CD4-positive, alpha-beta T cell treated with Interleukin-15 for 1 hour (primary cell): ENCODE data around the gene PRLHR.

Source experiments
- DNase-seq: peaks from one replicate; pipeline ENCODE4 v3.0.0-alpha.2; 2020

The PRLHR gene

DNA sequence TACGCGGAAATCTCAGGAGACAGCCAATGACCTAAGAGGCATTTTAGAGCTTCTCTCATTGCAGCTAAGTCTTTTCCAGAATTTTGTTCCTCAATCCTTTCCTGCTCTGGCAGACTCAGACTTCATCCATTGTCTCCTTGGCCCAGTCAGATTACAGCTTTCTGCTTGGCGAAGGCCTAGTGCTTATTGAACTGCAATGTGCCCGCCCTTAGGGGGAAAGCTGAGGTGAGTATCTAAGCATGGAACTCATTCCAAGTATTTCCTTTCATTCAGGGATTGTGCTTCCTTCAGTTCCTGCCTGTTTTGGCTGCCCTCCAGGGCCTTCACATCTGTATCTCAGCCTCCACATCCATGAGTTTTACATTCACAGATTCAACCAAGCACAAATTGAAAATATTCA lies 37.5 kb downstream of the PRLHR start:
- DNase-seq, result no peak

DNA sequence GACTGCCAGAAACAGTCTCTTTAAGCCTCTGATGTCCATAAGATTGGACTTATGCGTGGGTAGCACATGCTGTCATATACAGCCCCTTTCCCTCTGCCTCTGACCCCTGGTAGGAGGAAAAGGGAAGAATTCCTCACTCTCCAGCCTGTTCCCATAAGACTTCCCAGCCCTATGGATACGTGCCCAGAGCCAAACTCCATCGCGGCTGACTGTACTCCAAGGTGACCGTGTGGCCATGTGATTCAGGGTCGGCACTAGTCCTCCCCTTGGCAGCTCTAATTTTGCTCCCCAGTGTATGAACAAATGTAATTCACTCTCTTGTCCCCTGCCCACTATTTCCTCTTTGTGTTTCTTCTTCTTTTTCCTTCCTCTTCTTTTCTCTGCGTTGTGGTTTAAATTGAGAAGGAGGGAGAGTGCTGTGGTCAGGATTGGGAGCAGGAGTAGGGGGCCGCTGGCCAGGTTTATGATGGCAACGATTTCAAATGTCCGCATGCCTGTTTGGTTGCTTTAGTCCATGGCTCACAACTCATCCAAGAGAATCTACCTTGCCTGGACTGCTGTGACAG lies 43.8 kb downstream of the PRLHR start:
- no peak for DNase-seq

- no peak for DNase-seq
Observed at GRCh38 chr10:118547282-118547681, 48.2 kb downstream of the PRLHR start.

DNA sequence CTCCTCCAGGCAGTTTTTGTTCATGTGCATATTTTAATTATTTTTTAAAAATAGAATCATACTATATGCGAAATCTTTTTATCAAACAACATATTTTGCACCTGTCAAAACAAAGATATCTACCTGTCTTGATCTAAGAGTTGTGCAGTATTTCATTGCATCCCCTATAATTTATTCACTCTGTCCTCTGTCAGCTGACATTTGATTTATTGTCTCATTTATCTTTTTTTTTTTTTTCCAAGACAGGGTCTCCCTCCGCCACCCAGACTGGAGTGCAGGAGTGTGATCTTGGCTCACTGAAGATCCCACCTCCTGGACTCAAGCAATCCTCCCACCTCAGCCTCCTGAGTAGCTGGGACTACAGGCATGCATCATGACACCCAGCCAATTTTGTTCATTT lies 49.0 kb downstream of the PRLHR start:
- no peak for DNase-seq

DNA sequence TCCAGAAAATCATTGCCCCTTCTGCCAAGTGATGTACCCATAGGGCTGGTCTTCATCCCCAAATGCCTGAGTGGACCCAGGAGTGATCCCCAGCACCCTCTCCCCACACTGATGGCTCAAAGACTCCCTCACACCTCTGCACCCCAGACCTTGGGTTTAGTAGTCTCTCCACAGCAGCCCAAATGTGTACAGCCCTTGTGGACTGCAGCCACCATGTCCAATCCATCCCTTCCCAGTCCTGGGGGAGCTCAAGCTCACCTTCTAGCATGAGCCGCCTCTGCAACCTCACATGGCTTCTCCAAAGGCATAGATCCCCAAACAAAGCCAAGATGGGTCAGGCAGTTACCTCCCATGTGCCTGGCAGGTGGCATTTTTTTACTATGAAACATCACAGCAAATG lies 50.1 kb downstream of the PRLHR start:
- no peak for DNase-seq

GRCh38 chr10:118544401-118544948 lies 51.0 kb downstream of the PRLHR start:
- no peak for DNase-seq

- peak; percentile 33 for DNase-seq
Observed at GRCh38 chr10:118543714-118544400, 51.6 kb downstream of the PRLHR start.

- no peak for DNase-seq
Observed at GRCh38 chr10:118542745-118543144, 52.7 kb downstream of the PRLHR start.

- no peak for DNase-seq
Observed at GRCh38 chr10:118542205-118542604, 53.2 kb downstream of the PRLHR start.

GRCh38 chr10:118541718-118542117 lies 53.7 kb downstream of the PRLHR start:
- DNase-seq, result no peak
